NCI-H2029 treated with DMSO at 0.1 percent for 48 hours (cell line): ENCODE data around the gene TLCD5.

Source experiments
- DNase-seq: peaks from one replicate; lab custom pipeline; 2025; lab: John Stamatoyannopoulos, UW

The TLCD5 gene

GRCh38 chr11:120337355-120338106, 12.4 kb downstream of the TLCD5 start:
- DNase-seq: peak; percentile 12

- DNase-seq: no peak
Measured at GRCh38 chr11:120338107-120338933, 13.2 kb downstream of the TLCD5 start.

- no peak for DNase-seq
Measured at GRCh38 chr11:120339394-120339890, 14.3 kb downstream of the TLCD5 start.

GRCh38 chr11:120340529-120340928, 15.4 kb downstream of the TLCD5 start:
- DNase-seq: no peak

GRCh38 chr11:120342226-120342625, 17.1 kb downstream of the TLCD5 start:
- no peak for DNase-seq

- no peak for DNase-seq
Measured at GRCh38 chr11:120342678-120343077, 17.6 kb downstream of the TLCD5 start.

- DNase-seq: no peak
Measured at GRCh38 chr11:120343429-120343828, 18.3 kb downstream of the TLCD5 start.

GRCh38 chr11:120344302-120345004, 19.4 kb downstream of the TLCD5 start:
- peak; percentile 32 for DNase-seq

- no peak for DNase-seq
Measured at GRCh38 chr11:120346233-120346632, 21.1 kb downstream of the TLCD5 start.

- no peak for DNase-seq
Measured at GRCh38 chr11:120350637-120351036, 25.5 kb downstream of the TLCD5 start.

GRCh38 chr11:120352405-120352804, 27.3 kb downstream of the TLCD5 start:
- no peak for DNase-seq

- DNase-seq: no peak
Measured at GRCh38 chr11:120354068-120354467, 29.0 kb downstream of the TLCD5 start.

GRCh38 chr11:120354779-120355178, 29.7 kb downstream of the TLCD5 start:
- DNase-seq: no peak

GRCh38 chr11:120357620-120358019, 32.5 kb downstream of the TLCD5 start:
- DNase-seq: no peak

- DNase-seq: no peak
Measured at GRCh38 chr11:120358729-120359128, 33.6 kb downstream of the TLCD5 start.

GRCh38 chr11:120363436-120363835, 38.3 kb downstream of the TLCD5 start:
- DNase-seq: no peak

- DNase-seq: no peak
Measured at GRCh38 chr11:120365512-120365911, 40.4 kb downstream of the TLCD5 start.

GRCh38 chr11:120372296-120372695, 47.2 kb downstream of the TLCD5 start:
- no peak for DNase-seq

GRCh38 chr11:120375076-120375475, 50.0 kb downstream of the TLCD5 start:
- DNase-seq: no peak

GRCh38 chr11:120376547-120377182, 51.6 kb downstream of the TLCD5 start:
- DNase-seq: no peak

- no peak for DNase-seq
Measured at GRCh38 chr11:120378474-120378873, 53.4 kb downstream of the TLCD5 start.

- no peak for DNase-seq
Measured at GRCh38 chr11:120381401-120381800, 56.3 kb downstream of the TLCD5 start.
